Measurements from ENCODE around the gene KMT2A.

- no peak for TF ChIP-seq CTCF (IDR thresholded peaks at IDR 0.05; ENCODE audit: low read depth, low read length)
- no peak for TF ChIP-seq POLR2A (IDR thresholded peaks at IDR 0.05; ENCODE audit: extremely low read depth, insufficient read length)
Measured at GRCh38 chr11:118401880-118402590, 34.3 kb upstream of the KMT2A start.

Measured in NB4 (cell line).